ENCODE data around the gene RAB18. TPM values are rescaled to one million over a fixed set of nuclear protein-coding genes. Genes with fewer than 3 reads are reported as not detected.

RAB18 gene
- total RNA-seq, 1 donor from 2014 or later: 162 TPM

GRCh38 chr10:27537787-27538186 lies 33.7 kb downstream of the RAB18 start:
- H3K36me3 Mint-ChIP-seq (ENCODE audit: low read depth, unreplicated experiment): peaks cover 1% of the 10 kb centered on the region
- H3K27ac Mint-ChIP-seq (ENCODE audit: unreplicated experiment): no peak overlapping the region
- peaks cover 28% of the 10 kb centered on the region for H3K36me3 ChIP-seq (ENCODE audit: insufficient read depth, low read length)
- H3K9me3 Mint-ChIP-seq (ENCODE audit: unreplicated experiment): no peaks in the 10 kb centered on the region
- no peak overlapping the region for H3K4me3 Mint-ChIP-seq (ENCODE audit: unreplicated experiment)
- no peaks in the 10 kb centered on the region for H3K27me3 Mint-ChIP-seq (ENCODE audit: low read depth, unreplicated experiment)
- peaks cover 8% of the 10 kb centered on the region for H3K79me2 ChIP-seq (ENCODE audit: insufficient read depth, low read length)
- TF ChIP-seq EZH2 (IDR thresholded peaks at IDR 0.05; ENCODE audit: insufficient read depth, low read length) (no peak), CTCF (IDR thresholded peaks at IDR 0.05; ENCODE audit: insufficient read depth, low read depth, low read length) (no peak)
- no peak overlapping the region for H3K9ac ChIP-seq (ENCODE audit: low read length)
- peaks cover 17% of the 10 kb centered on the region for H4K20me1 ChIP-seq (ENCODE audit: insufficient read depth, low read length)
- peaks cover 1% of the 10 kb centered on the region for H3K4me1 Mint-ChIP-seq (ENCODE audit: low read depth, unreplicated experiment)
- FAIRE-seq: peak; percentile 13
- H2AFZ ChIP-seq (ENCODE audit: low read depth, low read length): no peak overlapping the region
- no peaks in the 10 kb centered on the region for H3K4me1 ChIP-seq (ENCODE audit: insufficient read depth, low read length)
- H3K27ac ChIP-seq (ENCODE audit: low read depth, low read length): no peak overlapping the region
- H3K4me3 ChIP-seq (ENCODE audit: insufficient read depth, low read depth, low read length): no peak overlapping the region
- H3K4me2 ChIP-seq (ENCODE audit: low read length): no peak overlapping the region
- no peaks in the 10 kb centered on the region for H3K27me3 ChIP-seq (ENCODE audit: insufficient read depth, low read length)
- no peaks in the 10 kb centered on the region for H3K9me3 ChIP-seq (ENCODE audit: insufficient read depth, low read depth, low read length)
- DNase-seq (ENCODE audit: low read depth): no peak

GRCh38 chr10:27540672-27541071 lies 36.6 kb downstream of the RAB18 start:
- H2AFZ ChIP-seq (ENCODE audit: low read depth, low read length): no peak overlapping the region
- no peak overlapping the region for H3K4me2 ChIP-seq (ENCODE audit: low read length)
- no peaks in the 10 kb centered on the region for H3K9me3 ChIP-seq (ENCODE audit: insufficient read depth, low read depth, low read length)
- peaks cover 17% of the 10 kb centered on the region for H3K36me3 ChIP-seq (ENCODE audit: insufficient read depth, low read length)
- TF ChIP-seq EZH2 (IDR thresholded peaks at IDR 0.05; ENCODE audit: insufficient read depth, low read length): no peak
- no peak for TF ChIP-seq CTCF (IDR thresholded peaks at IDR 0.05; ENCODE audit: insufficient read depth, low read depth, low read length)
- Mint-ChIP-seq H3K27me3 (ENCODE audit: low read depth, unreplicated experiment) (no peaks in the 10 kb centered on the region), H3K27ac (ENCODE audit: unreplicated experiment) (no peak overlapping the region), H3K9me3 (ENCODE audit: unreplicated experiment) (no peaks in the 10 kb centered on the region), H3K36me3 (ENCODE audit: low read depth, unreplicated experiment) (peaks cover 4% of the 10 kb centered on the region), H3K4me1 (ENCODE audit: low read depth, unreplicated experiment) (peaks cover 6% of the 10 kb centered on the region), H3K4me3 (ENCODE audit: unreplicated experiment) (no peak overlapping the region)
- no peaks in the 10 kb centered on the region for H3K4me1 ChIP-seq (ENCODE audit: insufficient read depth, low read length)
- no peaks in the 10 kb centered on the region for H3K27me3 ChIP-seq (ENCODE audit: insufficient read depth, low read length)
- FAIRE-seq (no peak), DNase-seq (ENCODE audit: low read depth) (no peak)
- H4K20me1 ChIP-seq (ENCODE audit: insufficient read depth, low read length): peaks cover 16% of the 10 kb centered on the region
- no peaks in the 10 kb centered on the region for H3K79me2 ChIP-seq (ENCODE audit: insufficient read depth, low read length)
- no peak overlapping the region for H3K27ac ChIP-seq (ENCODE audit: low read depth, low read length)
- H3K9ac ChIP-seq (ENCODE audit: low read length): no peak overlapping the region
- H3K4me3 ChIP-seq (ENCODE audit: insufficient read depth, low read depth, low read length): no peak overlapping the region

GRCh38 chr10:27541796-27542729 lies 38.0 kb downstream of the RAB18 start:
- no peak overlapping the region for H3K4me3 ChIP-seq (ENCODE audit: insufficient read depth, low read depth, low read length)
- H3K27ac ChIP-seq (ENCODE audit: low read depth, low read length): no peak overlapping the region
- Mint-ChIP-seq H3K27ac (ENCODE audit: unreplicated experiment) (peak overlapping the region; percentile 26), H3K36me3 (ENCODE audit: low read depth, unreplicated experiment) (peaks cover 7% of the 10 kb centered on the region), H3K4me3 (ENCODE audit: unreplicated experiment) (no peak overlapping the region), H3K9me3 (ENCODE audit: unreplicated experiment) (no peaks in the 10 kb centered on the region), H3K4me1 (ENCODE audit: low read depth, unreplicated experiment) (peaks cover 6% of the 10 kb centered on the region), H3K27me3 (ENCODE audit: low read depth, unreplicated experiment) (no peaks in the 10 kb centered on the region)
- peaks cover 6% of the 10 kb centered on the region for H4K20me1 ChIP-seq (ENCODE audit: insufficient read depth, low read length)
- no peak overlapping the region for H2AFZ ChIP-seq (ENCODE audit: low read depth, low read length)
- H3K4me1 ChIP-seq (ENCODE audit: insufficient read depth, low read length): no peaks in the 10 kb centered on the region
- FAIRE-seq: no peak
- no peak overlapping the region for H3K9ac ChIP-seq (ENCODE audit: low read length)
- H3K36me3 ChIP-seq (ENCODE audit: insufficient read depth, low read length): peaks cover 16% of the 10 kb centered on the region
- TF ChIP-seq CTCF (IDR thresholded peaks at IDR 0.05; ENCODE audit: insufficient read depth, low read depth, low read length) (no peak), EZH2 (IDR thresholded peaks at IDR 0.05; ENCODE audit: insufficient read depth, low read length) (no peak)
- no peaks in the 10 kb centered on the region for H3K9me3 ChIP-seq (ENCODE audit: insufficient read depth, low read depth, low read length)
- no peak overlapping the region for H3K4me2 ChIP-seq (ENCODE audit: low read length)
- no peaks in the 10 kb centered on the region for H3K27me3 ChIP-seq (ENCODE audit: insufficient read depth, low read length)
- DNase-seq (ENCODE audit: low read depth): no peak
- H3K79me2 ChIP-seq (ENCODE audit: insufficient read depth, low read length): no peaks in the 10 kb centered on the region

Measured in astrocyte (in vitro differentiated cells and primary cell).